ENCODE data around the gene MBP.

Gene MBP

GRCh38 chr18:77014538-77014937, 118.0 kb downstream of the MBP start:
- Histone ChIP-seq H3K27me3 (ENCODE audit: insufficient read depth, low read depth) (no peaks in the 10 kb centered on the region), H3K4me2 (no peak overlapping the region), H2AFZ (ENCODE audit: low read depth) (no peak overlapping the region), H3K79me2 (ENCODE audit: insufficient read depth, low read depth) (no peaks in the 10 kb centered on the region), H4K20me1 (ENCODE audit: insufficient read depth) (no peaks in the 10 kb centered on the region), H3K36me3 (ENCODE audit: insufficient read depth) (no peaks in the 10 kb centered on the region), H3K27ac (no peak overlapping the region), H3K4me1 (ENCODE audit: low read depth, poor library complexity, severe bottlenecking) (no peaks in the 10 kb centered on the region), H3K4me3 (IDR thresholded peaks at IDR 0.05; ENCODE audit: insufficient read depth, low read depth, low read length) (no peak overlapping the region), H3K9ac (no peak overlapping the region)
- TF ChIP-seq, protein P1, sequence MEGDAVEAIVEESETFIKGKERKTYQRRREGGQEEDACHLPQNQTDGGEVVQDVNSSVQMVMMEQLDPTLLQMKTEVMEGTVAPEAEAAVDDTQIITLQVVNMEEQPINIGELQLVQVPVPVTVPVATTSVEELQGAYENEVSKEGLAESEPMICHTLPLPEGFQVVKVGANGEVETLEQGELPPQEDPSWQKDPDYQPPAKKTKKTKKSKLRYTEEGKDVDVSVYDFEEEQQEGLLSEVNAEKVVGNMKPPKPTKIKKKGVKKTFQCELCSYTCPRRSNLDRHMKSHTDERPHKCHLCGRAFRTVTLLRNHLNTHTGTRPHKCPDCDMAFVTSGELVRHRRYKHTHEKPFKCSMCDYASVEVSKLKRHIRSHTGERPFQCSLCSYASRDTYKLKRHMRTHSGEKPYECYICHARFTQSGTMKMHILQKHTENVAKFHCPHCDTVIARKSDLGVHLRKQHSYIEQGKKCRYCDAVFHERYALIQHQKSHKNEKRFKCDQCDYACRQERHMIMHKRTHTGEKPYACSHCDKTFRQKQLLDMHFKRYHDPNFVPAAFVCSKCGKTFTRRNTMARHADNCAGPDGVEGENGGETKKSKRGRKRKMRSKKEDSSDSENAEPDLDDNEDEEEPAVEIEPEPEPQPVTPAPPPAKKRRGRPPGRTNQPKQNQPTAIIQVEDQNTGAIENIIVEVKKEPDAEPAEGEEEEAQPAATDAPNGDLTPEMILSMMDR (conservative IDR thresholded peaks at IDR 0.05; ENCODE audit: low read depth, low read length) = no peak

DNA sequence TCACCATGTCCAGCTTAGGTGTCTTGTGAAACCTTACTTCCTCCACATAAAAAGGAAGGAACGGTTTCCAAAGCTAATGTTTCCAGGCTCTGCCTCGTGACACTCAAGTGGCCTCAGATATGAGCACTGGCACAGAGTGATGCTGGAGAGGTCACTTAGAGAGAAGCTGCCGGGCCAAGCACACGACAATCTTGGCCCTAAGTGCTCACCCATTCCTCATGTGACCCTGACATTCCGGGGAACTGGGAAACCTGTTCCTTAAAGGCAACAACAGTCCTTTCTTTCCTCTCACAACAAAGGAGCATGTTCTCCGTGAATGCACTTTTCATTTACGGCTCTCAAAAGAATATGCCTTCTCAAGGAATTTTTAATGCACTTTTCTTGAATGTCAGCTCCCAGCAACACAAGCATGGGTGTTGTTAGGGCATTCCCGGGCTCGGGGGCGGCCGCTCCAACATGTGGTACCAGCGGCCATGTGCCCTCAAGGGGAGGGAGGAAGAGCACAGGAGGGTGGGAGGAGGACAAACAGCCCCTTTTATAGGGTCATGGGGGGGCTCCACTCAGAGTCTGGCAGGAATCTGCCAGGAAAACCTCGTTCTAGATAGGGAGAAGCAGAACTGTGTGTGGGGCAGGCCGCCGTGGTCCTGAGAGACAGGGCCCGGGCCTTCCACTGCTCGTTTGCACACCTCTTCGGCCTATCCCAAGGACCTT, 118.6 kb downstream of the MBP start:
- H3K4me2 ChIP-seq = no peak overlapping the region
- H4K20me1 ChIP-seq (ENCODE audit: insufficient read depth) = no peaks in the 10 kb centered on the region
- H3K36me3 ChIP-seq (ENCODE audit: insufficient read depth) = no peaks in the 10 kb centered on the region
- H3K4me3 ChIP-seq (IDR thresholded peaks at IDR 0.05; ENCODE audit: insufficient read depth, low read depth, low read length) = no peak overlapping the region
- H3K9ac ChIP-seq = no peak overlapping the region
- no peak overlapping the region for H3K27ac ChIP-seq
- no peak overlapping the region for H2AFZ ChIP-seq (ENCODE audit: low read depth)
- H3K27me3 ChIP-seq (ENCODE audit: insufficient read depth, low read depth) = no peaks in the 10 kb centered on the region
- H3K79me2 ChIP-seq (ENCODE audit: insufficient read depth, low read depth) = no peaks in the 10 kb centered on the region
- TF ChIP-seq, protein P1 (conservative IDR thresholded peaks at IDR 0.05; ENCODE audit: low read depth, low read length) = no peak
- no peaks in the 10 kb centered on the region for H3K4me1 ChIP-seq (ENCODE audit: low read depth, poor library complexity, severe bottlenecking)

DNA sequence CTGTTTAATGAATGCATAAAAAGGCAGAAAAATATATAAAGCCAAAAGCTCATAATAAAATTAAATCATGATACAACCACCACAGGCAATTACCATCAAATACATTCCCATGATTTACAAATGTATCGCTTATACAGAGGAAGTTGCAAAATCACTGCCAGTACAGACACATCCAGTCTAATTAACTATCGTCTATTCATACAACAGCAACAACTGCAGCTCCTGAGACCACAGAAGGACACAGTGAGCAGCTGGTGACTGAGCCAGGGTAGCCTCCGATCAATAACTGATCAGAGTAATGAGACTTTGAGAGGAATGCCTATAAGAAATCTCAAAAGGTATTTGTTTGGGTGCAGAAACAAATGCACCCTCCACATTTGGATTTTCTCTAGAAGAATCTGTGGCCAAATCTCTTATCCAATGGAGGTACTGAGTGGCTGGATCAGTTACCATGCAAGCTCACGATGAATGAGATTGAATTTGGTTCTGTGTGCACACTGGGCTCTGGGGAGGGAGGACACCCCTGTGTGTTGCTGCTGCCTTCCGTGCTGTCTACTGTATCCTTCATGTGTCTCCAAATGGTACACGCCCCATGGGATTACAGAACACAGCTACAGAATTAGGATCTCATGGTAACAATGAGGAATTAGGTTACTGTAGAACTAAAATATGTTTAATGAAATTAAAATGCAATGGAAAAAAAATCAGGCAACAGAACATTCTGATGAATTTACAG, 119.6 kb downstream of the MBP start:
- Histone ChIP-seq H3K27ac (no peak overlapping the region), H2AFZ (ENCODE audit: low read depth) (no peak overlapping the region), H3K9ac (no peak overlapping the region), H3K27me3 (ENCODE audit: insufficient read depth, low read depth) (no peaks in the 10 kb centered on the region), H3K4me3 (IDR thresholded peaks at IDR 0.05; ENCODE audit: insufficient read depth, low read depth, low read length) (no peak overlapping the region), H3K79me2 (ENCODE audit: insufficient read depth, low read depth) (no peaks in the 10 kb centered on the region), H3K36me3 (ENCODE audit: insufficient read depth) (no peaks in the 10 kb centered on the region), H3K4me1 (ENCODE audit: low read depth, poor library complexity, severe bottlenecking) (no peaks in the 10 kb centered on the region), H3K4me2 (no peak overlapping the region), H4K20me1 (ENCODE audit: insufficient read depth) (no peaks in the 10 kb centered on the region)
- TF ChIP-seq, protein P1 (conservative IDR thresholded peaks at IDR 0.05; ENCODE audit: low read depth, low read length) = no peak

GRCh38 chr18:77012120-77012519, 120.5 kb downstream of the MBP start:
- Histone ChIP-seq H4K20me1 (ENCODE audit: insufficient read depth) (no peaks in the 10 kb centered on the region), H3K27me3 (ENCODE audit: insufficient read depth, low read depth) (no peaks in the 10 kb centered on the region), H3K79me2 (ENCODE audit: insufficient read depth, low read depth) (no peaks in the 10 kb centered on the region), H2AFZ (ENCODE audit: low read depth) (no peak overlapping the region), H3K4me3 (IDR thresholded peaks at IDR 0.05; ENCODE audit: insufficient read depth, low read depth, low read length) (no peak overlapping the region), H3K4me1 (ENCODE audit: low read depth, poor library complexity, severe bottlenecking) (no peaks in the 10 kb centered on the region), H3K4me2 (no peak overlapping the region), H3K27ac (no peak overlapping the region), H3K9ac (no peak overlapping the region), H3K36me3 (ENCODE audit: insufficient read depth) (no peaks in the 10 kb centered on the region)
- TF ChIP-seq, protein P1 (conservative IDR thresholded peaks at IDR 0.05; ENCODE audit: low read depth, low read length) = no peak
